ENCODE results near the gene ADCY5.

Gene ADCY5

GRCh38 chr3:123342631-123343080 lies 106.2 kb downstream of the ADCY5 start:
- DNase-seq (ENCODE audit: low read depth) = no peak

- no peak for DNase-seq (ENCODE audit: low read depth)
Observed at GRCh38 chr3:123341871-123342630, 106.8 kb downstream of the ADCY5 start.

- no peak for DNase-seq (ENCODE audit: low read depth)
Observed at GRCh38 chr3:123340336-123340735, 108.6 kb downstream of the ADCY5 start.

GRCh38 chr3:123339302-123339701 lies 109.6 kb downstream of the ADCY5 start:
- DNase-seq (ENCODE audit: low read depth) = no peak

- DNase-seq (ENCODE audit: low read depth) = no peak
Observed at GRCh38 chr3:123338620-123339061, 110.2 kb downstream of the ADCY5 start.

- no peak for DNase-seq (ENCODE audit: low read depth)
Observed at GRCh38 chr3:123337948-123338619, 110.8 kb downstream of the ADCY5 start.

- DNase-seq (ENCODE audit: low read depth) = no peak
Observed at GRCh38 chr3:123337226-123337625, 111.7 kb downstream of the ADCY5 start.

GRCh38 chr3:123336441-123336851 lies 112.4 kb downstream of the ADCY5 start:
- DNase-seq (ENCODE audit: low read depth) = no peak

- no peak for DNase-seq (ENCODE audit: low read depth)
Observed at GRCh38 chr3:123336001-123336400, 112.9 kb downstream of the ADCY5 start.

- no peak for DNase-seq (ENCODE audit: low read depth)
Observed at GRCh38 chr3:123335007-123335670, 113.8 kb downstream of the ADCY5 start.

GRCh38 chr3:123334056-123334455 lies 114.8 kb downstream of the ADCY5 start:
- no peak for DNase-seq (ENCODE audit: low read depth)

GRCh38 chr3:123333401-123333800 lies 115.5 kb downstream of the ADCY5 start:
- no peak for DNase-seq (ENCODE audit: low read depth)

- no peak for DNase-seq (ENCODE audit: low read depth)
Observed at GRCh38 chr3:123332124-123332641, 116.7 kb downstream of the ADCY5 start.

- DNase-seq (ENCODE audit: low read depth) = no peak
Observed at GRCh38 chr3:123331651-123332050, 117.2 kb downstream of the ADCY5 start.

- DNase-seq (ENCODE audit: low read depth) = no peak
Observed at GRCh38 chr3:123331006-123331405, 117.9 kb downstream of the ADCY5 start.

GRCh38 chr3:123330441-123330991 lies 118.4 kb downstream of the ADCY5 start:
- DNase-seq (ENCODE audit: low read depth) = no peak

- no peak for DNase-seq (ENCODE audit: low read depth)
Observed at GRCh38 chr3:123329636-123330340, 119.1 kb downstream of the ADCY5 start.

GRCh38 chr3:123328851-123329635 lies 119.8 kb downstream of the ADCY5 start:
- DNase-seq (ENCODE audit: low read depth) = peak; percentile 18

- DNase-seq (ENCODE audit: low read depth) = no peak
Observed at GRCh38 chr3:123327956-123328850, 120.7 kb downstream of the ADCY5 start.

- DNase-seq (ENCODE audit: low read depth) = no peak
Observed at GRCh38 chr3:123327480-123327879, 121.4 kb downstream of the ADCY5 start.
